GM23338 (cell line): ENCODE measurements around the gene KIF17. TPM values are rescaled to one million over a fixed set of nuclear protein-coding genes. Genes with fewer than 3 reads are reported as not detected.
"Not testable (repeated sequence)": the region's sequence is repeated elsewhere in the genome, so short reads cannot be mapped to it uniquely, and the experiment has no call there.

ENCODE experiments used
- ATAC-seq: fragments of 200-7000 bp; cut with Tn5 transposase; 3 replicates; pipeline ENCODE4 v1.9.1; 2020
- DNase-seq: peaks from one replicate; pipeline ENCODE4 v3.0.0-alpha.2; 2015; ENCODE audit warnings: low spot score
- H2AFZ ChIP-seq: fragments of 200-600 bp; sonication (generic); 2 replicates; pipeline ENCODE4 v1.8.0; 2016; ENCODE audit warnings: antibody characterized with exemption, mild to moderate bottlenecking, moderate library complexity
- H3F3A ChIP-seq: fragments of 200-600 bp; sonication (generic); replicated peaks from 2 replicates; pipeline ENCODE4 v1.8.0; 2017; ENCODE audit warnings: antibody characterized with exemption, mixed run types, low read depth
- H3K27ac ChIP-seq: fragments of 200-600 bp; sonication (generic); 2 replicates; pipeline ENCODE4 v1.6.1; 2016; ENCODE audit warnings: low read depth
- H3K27me3 ChIP-seq: fragments of 200-600 bp; sonication (generic); 2 replicates; pipeline ENCODE4 v1.8.0; 2016; ENCODE audit warnings: mild to moderate bottlenecking, mixed run types, moderate library complexity; ENCODE audit not compliant: insufficient read depth
- H3K36me3 ChIP-seq: fragments of 200-600 bp; sonication (generic); 2 replicates; pipeline ENCODE4 v1.8.0; 2016; ENCODE audit warnings: mild to moderate bottlenecking; ENCODE audit not compliant: insufficient read depth
- H3K4me1 ChIP-seq: fragments of 200-600 bp; sonication (generic); 2 replicates; pipeline ENCODE4 v1.8.0; 2016; ENCODE audit warnings: mild to moderate bottlenecking, moderate library complexity; ENCODE audit not compliant: insufficient read depth
- H3K4me2 ChIP-seq: fragments of 200-600 bp; sonication (generic); 2 replicates; pipeline ENCODE4 v1.7.1; 2017; ENCODE audit warnings: mixed run types
- H3K4me3 ChIP-seq: fragments of 200-600 bp; sonication (generic); 2 replicates; pipeline ENCODE4 v1.6.1; 2016; ENCODE audit warnings: mixed run types
- H3K79me2 ChIP-seq: fragments of 200-600 bp; sonication (generic); replicated peaks from 2 replicates; pipeline ENCODE4 v1.8.0; 2017; ENCODE audit warnings: mild to moderate bottlenecking; ENCODE audit not compliant: insufficient read depth
- H3K9me2 ChIP-seq: fragments of 200-600 bp; sonication (generic); 2 replicates; pipeline ENCODE4 v1.8.0; 2017; ENCODE audit not compliant: insufficient read depth
- H4K20me1 ChIP-seq: fragments of 200-600 bp; sonication (generic); replicated peaks from 2 replicates; pipeline ENCODE4 v1.8.0; 2017; ENCODE audit warnings: mild to moderate bottlenecking; ENCODE audit not compliant: insufficient read depth
- H3K27ac Mint-ChIP-seq: 2 replicates; pipeline ENCODE4 v1.8.0; 2020; ENCODE audit warnings: inconsistent platforms, mild to moderate bottlenecking, moderate library complexity, mixed read lengths
- H3K27me3 Mint-ChIP-seq: 3 replicates; pipeline ENCODE4 v1.8.0; 2022; ENCODE audit warnings: low read depth, mild to moderate bottlenecking, moderate library complexity, mixed read lengths, inconsistent platforms; ENCODE audit not compliant: insufficient read depth, poor library complexity
- H3K36me3 Mint-ChIP-seq: 3 replicates; pipeline ENCODE4 v1.8.0; 2021; ENCODE audit warnings: low read depth, mild to moderate bottlenecking, inconsistent platforms, moderate library complexity, mixed read lengths
- H3K4me1 Mint-ChIP-seq: 3 replicates; pipeline ENCODE4 v1.8.0; 2020; ENCODE audit warnings: mild to moderate bottlenecking, inconsistent platforms, mixed read lengths
- H3K4me3 Mint-ChIP-seq: 3 replicates; pipeline ENCODE4 v1.8.0; 2021; ENCODE audit warnings: moderate library complexity, mild to moderate bottlenecking, inconsistent platforms, mixed read lengths
- H3K9me3 Mint-ChIP-seq: 3 replicates; pipeline ENCODE4 v1.8.0; 2020; ENCODE audit warnings: moderate library complexity, mild to moderate bottlenecking, inconsistent platforms, mixed read lengths
- EZH2 ChIP-seq: fragments of 200-600 bp; sonication (generic); IDR thresholded peaks from one replicate; pipeline ENCODE4 v1.8.0; 2017; ENCODE audit warnings: antibody characterized with exemption, mild to moderate bottlenecking, low read depth; ENCODE audit not compliant: unreplicated experiment
- NANOG ChIP-seq: IDR thresholded peaks from 2 replicates; pipeline ENCODE4 v1.6.1; 2016; ENCODE audit warnings: antibody characterized with exemption, borderline replicate concordance
- STAT1 ChIP-seq: IDR thresholded peaks from one replicate; pipeline ENCODE4 v1.6.1; 2016; ENCODE audit warnings: antibody characterized with exemption; ENCODE audit not compliant: unreplicated experiment
- ZNF114 ChIP-seq: fragments of 250-450 bp; sonication (Bioruptor Pico); IDR thresholded peaks from 2 replicates; pipeline ENCODE4 v1.5.0; 2020; ENCODE audit warnings: mild to moderate bottlenecking, moderate library complexity
- polyA plus RNA-seq: library from polyadenylated mRNA; unstranded; fragments of >200 nt; fragmentation: Nextera tagmentation; extraction: Ambion mirVana; gene quantifications from 2 replicates; pipeline ENCODE4 v1.2.1, GENCODE V29; 2016
- total RNA-seq: library from RNA; depleted of rRNA; stranded (reverse); fragments of >200 nt; shearing (Covaris generic); gene quantifications from 2 replicates; pipeline ENCODE4 v1.2.3, GENCODE V29; 2014
- TF ChIP-seq, protein P1 (sequence below): fragments of 250-450 bp; sonication (Bioruptor Pico); IDR thresholded peaks from 2 replicates; pipeline ENCODE4 v1.5.0; 2020; ENCODE audit warnings: mild to moderate bottlenecking, moderate library complexity
- TF ChIP-seq, protein P2 (sequence below): IDR thresholded peaks from one replicate; pipeline ENCODE4 v1.6.1; 2018; ENCODE audit warnings: antibody characterized with exemption; ENCODE audit not compliant: unreplicated experiment

Gene KIF17
- total and polyA plus RNA-seq, 2 experiments from 2014 or later: 5.9 to 18.6 TPM

DNA sequence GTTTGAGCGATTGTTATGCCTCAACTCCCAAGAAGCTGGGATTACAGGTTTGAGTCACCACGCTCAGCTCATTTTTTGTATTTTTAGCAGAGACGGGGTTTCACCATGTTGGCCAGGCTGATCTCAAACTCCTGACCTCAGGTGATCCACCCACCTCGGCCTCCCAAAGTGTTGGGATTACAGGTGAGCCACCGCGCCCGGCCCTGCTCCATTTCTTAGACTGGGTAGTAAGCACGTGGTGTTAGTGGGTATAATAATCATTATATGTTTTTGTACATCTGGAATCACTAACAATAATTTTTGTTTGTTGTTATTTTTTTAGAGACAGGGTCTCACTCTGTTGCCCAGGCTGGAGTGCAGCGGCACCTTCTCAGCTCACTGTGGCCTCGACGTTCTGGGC lies 44.2 kb downstream of the KIF17 start:
- H3K9me3 Mint-ChIP-seq, H3K4me1 Mint-ChIP-seq, H3K9me2 ChIP-seq, H3K79me2 ChIP-seq, H3K4me3 Mint-ChIP-seq, H3K4me3 ChIP-seq, H2AFZ ChIP-seq, H3K27ac ChIP-seq, DNase-seq, H3K27ac Mint-ChIP-seq, H3K27me3 Mint-ChIP-seq, H3K36me3 ChIP-seq, H4K20me1 ChIP-seq, H3K4me2 ChIP-seq, ATAC-seq, H3F3A ChIP-seq, H3K4me1 ChIP-seq, H3K27me3 ChIP-seq: not testable (repeated sequence)
- peaks cover 14% of the 10 kb centered on the region for H3K36me3 Mint-ChIP-seq

DNA sequence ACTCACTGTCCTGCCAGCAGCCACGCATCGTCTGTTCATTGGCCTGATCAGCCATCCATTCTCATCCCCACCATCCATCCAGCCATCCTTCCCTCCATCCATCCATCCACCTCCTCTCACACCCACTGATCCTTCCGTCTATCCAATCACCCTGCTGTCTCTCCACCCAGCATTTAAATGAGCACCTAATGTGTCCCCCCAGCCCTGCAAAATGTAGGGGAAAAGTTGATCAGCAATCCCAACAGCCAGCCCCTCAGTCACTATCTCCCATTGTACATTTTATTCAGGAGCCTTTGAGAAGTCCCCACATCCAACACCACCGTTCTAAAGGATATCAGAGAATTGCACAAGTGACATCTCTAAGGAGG lies 45.6 kb downstream of the KIF17 start:
- Mint-ChIP-seq H3K27ac (no peak overlapping the region), H3K27me3 (peaks cover 6% of the 10 kb centered on the region), H3K36me3 (peaks cover 1% of the 10 kb centered on the region), H3K4me3 (no peak overlapping the region), H3K4me1 (no peaks in the 10 kb centered on the region), H3K9me3 (no peaks in the 10 kb centered on the region)
- no peak for TF ChIP-seq NANOG
- TF ChIP-seq STAT1: no peak
- TF ChIP-seq, protein P1, sequence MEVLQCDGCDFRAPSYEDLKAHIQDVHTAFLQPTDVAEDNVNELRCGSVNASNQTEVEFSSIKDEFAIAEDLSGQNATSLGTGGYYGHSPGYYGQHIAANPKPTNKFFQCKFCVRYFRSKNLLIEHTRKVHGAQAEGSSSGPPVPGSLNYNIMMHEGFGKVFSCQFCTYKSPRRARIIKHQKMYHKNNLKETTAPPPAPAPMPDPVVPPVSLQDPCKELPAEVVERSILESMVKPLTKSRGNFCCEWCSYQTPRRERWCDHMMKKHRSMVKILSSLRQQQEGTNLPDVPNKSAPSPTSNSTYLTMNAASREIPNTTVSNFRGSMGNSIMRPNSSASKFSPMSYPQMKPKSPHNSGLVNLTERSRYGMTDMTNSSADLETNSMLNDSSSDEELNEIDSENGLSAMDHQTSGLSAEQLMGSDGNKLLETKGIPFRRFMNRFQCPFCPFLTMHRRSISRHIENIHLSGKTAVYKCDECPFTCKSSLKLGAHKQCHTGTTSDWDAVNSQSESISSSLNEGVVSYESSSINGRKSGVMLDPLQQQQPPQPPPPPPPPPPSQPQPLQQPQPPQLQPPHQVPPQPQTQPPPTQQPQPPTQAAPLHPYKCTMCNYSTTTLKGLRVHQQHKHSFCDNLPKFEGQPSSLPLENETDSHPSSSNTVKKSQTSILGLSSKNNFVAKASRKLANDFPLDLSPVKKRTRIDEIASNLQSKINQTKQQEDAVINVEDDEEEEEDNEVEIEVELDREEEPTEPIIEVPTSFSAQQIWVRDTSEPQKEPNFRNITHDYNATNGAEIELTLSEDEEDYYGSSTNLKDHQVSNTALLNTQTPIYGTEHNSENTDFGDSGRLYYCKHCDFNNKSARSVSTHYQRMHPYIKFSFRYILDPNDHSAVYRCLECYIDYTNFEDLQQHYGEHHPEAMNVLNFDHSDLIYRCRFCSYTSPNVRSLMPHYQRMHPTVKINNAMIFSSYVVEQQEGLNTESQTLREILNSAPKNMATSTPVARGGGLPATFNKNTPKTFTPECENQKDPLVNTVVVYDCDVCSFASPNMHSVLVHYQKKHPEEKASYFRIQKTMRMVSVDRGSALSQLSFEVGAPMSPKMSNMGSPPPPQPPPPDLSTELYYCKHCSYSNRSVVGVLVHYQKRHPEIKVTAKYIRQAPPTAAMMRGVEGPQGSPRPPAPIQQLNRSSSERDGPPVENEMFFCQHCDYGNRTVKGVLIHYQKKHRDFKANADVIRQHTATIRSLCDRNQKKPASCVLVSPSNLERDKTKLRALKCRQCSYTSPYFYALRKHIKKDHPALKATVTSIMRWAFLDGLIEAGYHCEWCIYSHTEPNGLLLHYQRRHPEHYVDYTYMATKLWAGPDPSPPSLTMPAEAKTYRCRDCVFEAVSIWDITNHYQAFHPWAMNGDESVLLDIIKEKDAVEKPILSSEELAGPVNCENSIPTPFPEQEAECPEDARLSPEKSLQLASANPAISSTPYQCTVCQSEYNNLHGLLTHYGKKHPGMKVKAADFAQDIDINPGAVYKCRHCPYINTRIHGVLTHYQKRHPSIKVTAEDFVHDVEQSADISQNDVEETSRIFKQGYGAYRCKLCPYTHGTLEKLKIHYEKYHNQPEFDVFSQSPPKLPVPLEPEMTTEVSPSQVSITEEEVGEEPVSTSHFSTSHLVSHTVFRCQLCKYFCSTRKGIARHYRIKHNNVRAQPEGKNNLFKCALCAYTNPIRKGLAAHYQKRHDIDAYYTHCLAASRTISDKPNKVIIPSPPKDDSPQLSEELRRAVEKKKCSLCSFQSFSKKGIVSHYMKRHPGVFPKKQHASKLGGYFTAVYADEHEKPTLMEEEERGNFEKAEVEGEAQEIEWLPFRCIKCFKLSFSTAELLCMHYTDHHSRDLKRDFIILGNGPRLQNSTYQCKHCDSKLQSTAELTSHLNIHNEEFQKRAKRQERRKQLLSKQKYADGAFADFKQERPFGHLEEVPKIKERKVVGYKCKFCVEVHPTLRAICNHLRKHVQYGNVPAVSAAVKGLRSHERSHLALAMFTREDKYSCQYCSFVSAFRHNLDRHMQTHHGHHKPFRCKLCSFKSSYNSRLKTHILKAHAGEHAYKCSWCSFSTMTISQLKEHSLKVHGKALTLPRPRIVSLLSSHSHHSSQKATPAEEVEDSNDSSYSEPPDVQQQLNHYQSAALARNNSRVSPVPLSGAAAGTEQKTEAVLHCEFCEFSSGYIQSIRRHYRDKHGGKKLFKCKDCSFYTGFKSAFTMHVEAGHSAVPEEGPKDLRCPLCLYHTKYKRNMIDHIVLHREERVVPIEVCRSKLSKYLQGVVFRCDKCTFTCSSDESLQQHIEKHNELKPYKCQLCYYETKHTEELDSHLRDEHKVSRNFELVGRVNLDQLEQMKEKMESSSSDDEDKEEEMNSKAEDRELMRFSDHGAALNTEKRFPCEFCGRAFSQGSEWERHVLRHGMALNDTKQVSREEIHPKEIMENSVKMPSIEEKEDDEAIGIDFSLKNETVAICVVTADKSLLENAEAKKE (CRISPR knock-in tag): no peak
- no peak for TF ChIP-seq EZH2
- TF ChIP-seq, protein P2, sequence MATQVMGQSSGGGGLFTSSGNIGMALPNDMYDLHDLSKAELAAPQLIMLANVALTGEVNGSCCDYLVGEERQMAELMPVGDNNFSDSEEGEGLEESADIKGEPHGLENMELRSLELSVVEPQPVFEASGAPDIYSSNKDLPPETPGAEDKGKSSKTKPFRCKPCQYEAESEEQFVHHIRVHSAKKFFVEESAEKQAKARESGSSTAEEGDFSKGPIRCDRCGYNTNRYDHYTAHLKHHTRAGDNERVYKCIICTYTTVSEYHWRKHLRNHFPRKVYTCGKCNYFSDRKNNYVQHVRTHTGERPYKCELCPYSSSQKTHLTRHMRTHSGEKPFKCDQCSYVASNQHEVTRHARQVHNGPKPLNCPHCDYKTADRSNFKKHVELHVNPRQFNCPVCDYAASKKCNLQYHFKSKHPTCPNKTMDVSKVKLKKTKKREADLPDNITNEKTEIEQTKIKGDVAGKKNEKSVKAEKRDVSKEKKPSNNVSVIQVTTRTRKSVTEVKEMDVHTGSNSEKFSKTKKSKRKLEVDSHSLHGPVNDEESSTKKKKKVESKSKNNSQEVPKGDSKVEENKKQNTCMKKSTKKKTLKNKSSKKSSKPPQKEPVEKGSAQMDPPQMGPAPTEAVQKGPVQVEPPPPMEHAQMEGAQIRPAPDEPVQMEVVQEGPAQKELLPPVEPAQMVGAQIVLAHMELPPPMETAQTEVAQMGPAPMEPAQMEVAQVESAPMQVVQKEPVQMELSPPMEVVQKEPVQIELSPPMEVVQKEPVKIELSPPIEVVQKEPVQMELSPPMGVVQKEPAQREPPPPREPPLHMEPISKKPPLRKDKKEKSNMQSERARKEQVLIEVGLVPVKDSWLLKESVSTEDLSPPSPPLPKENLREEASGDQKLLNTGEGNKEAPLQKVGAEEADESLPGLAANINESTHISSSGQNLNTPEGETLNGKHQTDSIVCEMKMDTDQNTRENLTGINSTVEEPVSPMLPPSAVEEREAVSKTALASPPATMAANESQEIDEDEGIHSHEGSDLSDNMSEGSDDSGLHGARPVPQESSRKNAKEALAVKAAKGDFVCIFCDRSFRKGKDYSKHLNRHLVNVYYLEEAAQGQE: no peak
- TF ChIP-seq ZNF114 (CRISPR knock-in tag): no peak
- Histone ChIP-seq H3K4me1 (no peaks in the 10 kb centered on the region), H2AFZ (no peak overlapping the region), H4K20me1 (no peaks in the 10 kb centered on the region), H3K4me3 (no peak overlapping the region), H3K27ac (no peak overlapping the region), H3K4me2 (no peak overlapping the region), H3K79me2 (no peaks in the 10 kb centered on the region), H3K9me2 (no peaks in the 10 kb centered on the region), H3K36me3 (0 out of 2 replicates have a peak, but pooled peaks cover 5% of the 10 kb centered on the region), H3F3A (no peaks in the 10 kb centered on the region), H3K27me3 (no peaks in the 10 kb centered on the region)
- ATAC-seq (no peak), DNase-seq (no peak)
